GM12878 (cell line): ENCODE data around the gene CNNM4. TPM values are rescaled to one million over a fixed set of nuclear protein-coding genes. Genes with fewer than 3 reads are reported as not detected.

ENCODE experiments used
- ATAC-seq: fragments of 200-7000 bp; cut with Tn5 transposase; 3 replicates; pipeline ENCODE4 v1.9.1; 2020; ENCODE audit warnings: mild to moderate bottlenecking, moderate library complexity
- BruUV-seq: library from RNA; stranded (reverse); fragments of 400-500 nt; replicated peaks from 2 replicates; lab custom pipeline; 2021; lab: Mats Ljungman, UMichigan
- CTCF ChIA-PET: fragments of 300-600 bp; sonication (Branson Sonifier 250); formaldehyde crosslinking; extraction: SDS; loops from one replicate; lab custom pipeline; 2021; ENCODE audit warnings: inconsistent platforms; lab: Yijun Ruan, JAX
- POLR2A ChIA-PET: fragments of 350-600 bp; formaldehyde crosslinking; extraction: SDS; loops from one replicate; lab custom pipeline; 2021; ENCODE audit warnings: inconsistent platforms; lab: Charles Lee
- RAD21 ChIA-PET: fragments of 300-600 bp; sonication (Branson Sonifier 250); formaldehyde crosslinking; loops from one replicate; lab custom pipeline; 2023; ENCODE audit warnings: antibody characterized with exemption; ENCODE audit not compliant: unreplicated experiment; lab: Charles Lee
- SMC1A ChIA-PET: fragments of 300-600 bp; sonication (Branson Sonifier 250); formaldehyde crosslinking; loops from one replicate; lab custom pipeline; 2023; ENCODE audit not compliant: unreplicated experiment, uncharacterized antibody; lab: Charles Lee
- DNase-seq: peaks from one replicate; pipeline ENCODE4 v3.0.0-alpha.2; 2011; ENCODE audit warnings: low read depth, low spot score
- FAIRE-seq: peaks from 3 replicates; lab custom pipeline; 2011; peaks lifted over from hg19 to GRCh38; lab: Jason Lieb, UNC
- H2AFZ ChIP-seq: 2 replicates; pipeline ENCODE4 v1.6.0; 2011; ENCODE audit warnings: low read depth, low read length, control low read depth; ENCODE audit not compliant: control insufficient read depth
- H3K27ac ChIP-seq: 2 replicates; pipeline ENCODE4 v1.5.1; 2011; ENCODE audit warnings: control low read depth; ENCODE audit not compliant: control insufficient read depth, insufficient read depth
- H3K27me3 ChIP-seq, 2 experiments: replicated peaks in 1 of 2; 2 replicates each; pipeline versions ENCODE4 v1.6.0 to v1.6.1; 2011; ENCODE audit warnings: low read length in 1 of 2; ENCODE audit not compliant: control insufficient read depth in 2 of 2, insufficient read depth in 2 of 2
- H3K36me3 ChIP-seq, 2 experiments: 2 replicates each; pipeline ENCODE4 v1.5.1; 2011; ENCODE audit warnings: low read length in 1 of 2; ENCODE audit not compliant: control insufficient read depth in 2 of 2, insufficient read depth in 2 of 2
- H3K4me1 ChIP-seq: 2 replicates; pipeline ENCODE4 v1.6.1; 2011; ENCODE audit warnings: mild to moderate bottlenecking, low read length, moderate library complexity, mixed read lengths; ENCODE audit not compliant: control insufficient read depth, insufficient read depth
- H3K4me2 ChIP-seq: 2 replicates; pipeline ENCODE4 v1.6.0; 2011; ENCODE audit warnings: control low read depth; ENCODE audit not compliant: control insufficient read depth, insufficient read depth
- H3K4me3 ChIP-seq: fragments of 200-600 bp; sonication (generic); 2 replicates; pipeline ENCODE4 v1.5.1; 2016
- H3K79me2 ChIP-seq: 2 replicates; pipeline ENCODE4 v1.6.0; 2011; ENCODE audit warnings: low read length; ENCODE audit not compliant: control insufficient read depth, insufficient read depth
- H3K9ac ChIP-seq: 2 replicates; pipeline ENCODE4 v1.8.0; 2011; ENCODE audit warnings: low read length, control low read depth, mixed read lengths; ENCODE audit not compliant: control insufficient read depth, insufficient read depth
- H3K9me3 ChIP-seq: replicated peaks from 3 replicates; pipeline ENCODE4 v1.5.1; 2011; ENCODE audit warnings: mild to moderate bottlenecking, low read length; ENCODE audit not compliant: control insufficient read depth, insufficient read depth
- H4K20me1 ChIP-seq: 2 replicates; pipeline ENCODE4 v1.6.0; 2011; ENCODE audit not compliant: control insufficient read depth, insufficient read depth
- NFXL1 ChIP-seq: fragments of 450-650 bp; IDR thresholded peaks from 2 replicates; pipeline ENCODE4 v1.6.1; 2017; ENCODE audit warnings: antibody characterized with exemption, mild to moderate bottlenecking, borderline replicate concordance
- POLR2A ChIP-seq: IDR thresholded peaks from 2 replicates; pipeline ENCODE4 v1.6.1; 2011; ENCODE audit warnings: low read depth, mild to moderate bottlenecking, low read length
- WGBS: methylation state at CpG from one replicate; pipeline ENCODE4 v1.1.6; 2016; ENCODE audit warnings: low lambda C conversion rate; ENCODE audit not compliant: insufficient replicate concordance, insufficient coverage; ENCODE audit errors: missing lambda C conversion rate; 5-methylcytosine and 5-hydroxymethylcytosine counted together
- in situ Hi-C: fragments of 300-500 bp; cut with MboI; formaldehyde crosslinking; loops from 9 replicates; pipeline ENCODE4 v1.14.3; 2018; ENCODE audit warnings: mixed read lengths
- intact Hi-C: fragments of 100-400 bp; cut with micrococcal nuclease; formaldehyde crosslinking; loops from one replicate; pipeline ENCODE4 v1.14.2; 2022; ENCODE audit not compliant: unreplicated experiment
- polyA plus RNA-seq, 11 experiments: library from polyadenylated mRNA; depleted of rRNA in 4 of 11; unstranded in 6 of 11; stranded (reverse) in 5 of 11; fragments of >200 nt; fragmentation: Nextera tagmentation in 4 of 11; fragmentation: Illumina TruSeq in 1 of 11; extraction: Ambion mirVana in 4 of 11; extraction: Trizol in 1 of 11; gene quantifications; 1 replicate in 1 of 11; 2 replicates in 10 of 11; pipeline versions ENCODE4 v1.2.1 to v1.2.3, GENCODE V29; 2011 to 2016; ENCODE audit warnings: inconsistent platforms in 2 of 11, missing spikeins in 2 of 11, low read depth in 1 of 11
- total RNA-seq, 4 experiments: library from RNA; depleted of rRNA in 3 of 4; stranded (reverse); fragments of >200 nt in 3 of 4; fragmentation: Illumina TruSeq in 1 of 4; extraction: Trizol in 1 of 4; gene quantifications; 2 replicates each; pipeline versions ENCODE4 v1.2.1 to v1.2.3, GENCODE V29; 2013 to 2021

Gene CNNM4
- total and polyA plus RNA-seq, 10 of the 15 experiments (the other 5 are each of a cell fraction or from before 2014, with no cell fraction given), result 2.4 to 13.8 (median 8.1) TPM

GRCh38 chr2:96800061-96801004 is 39.6 kb downstream of the CNNM4 start:
- no peak for DNase-seq
- H3K4me3 ChIP-seq, result no peak overlapping the region
- H3K27ac ChIP-seq, result no peak overlapping the region
- no peaks in the 10 kb centered on the region for H3K9me3 ChIP-seq
- ATAC-seq, result peak; percentile 59
- peak overlapping the region; percentile 20; the same call in 1 of the 2 replicates for H3K4me2 ChIP-seq
- H3K4me1 ChIP-seq, result peaks cover 18% of the 10 kb centered on the region
- H4K20me1 ChIP-seq, result no peaks in the 10 kb centered on the region
- no peaks in the 10 kb centered on the region for H3K27me3 ChIP-seq
- no peak for FAIRE-seq
- POLR2A ChIA-PET, result no interaction called here
- in situ Hi-C loops (no loop called here), intact Hi-C loops (loop anchor here (2.0 to 5.0 kb wide), 2 partner anchors 36 to 163 kb away; partner anchors contain the start of gene KANSL3)
- CTCF ChIA-PET, result interaction anchor here (0.7 to 2.1 kb wide), 20 partner anchors 10 to 198 kb away, joined by 3 to 42 read pairs (median 3); partner anchors contain the start of gene CNNM4
- RAD21 ChIA-PET, result interaction anchor here (0.8 to 2.1 kb wide), 9 partner anchors 16 to 534 kb away, joined by 3 to 15 read pairs (median 3); partner anchors contain the start of gene CNNM4
- 83% methylated on average over 27 of the region's 27 CpGs for WGBS
- H3K36me3 ChIP-seq, result peaks cover 20 to 23% of the 10 kb centered on the region in 2 experiments
- SMC1A ChIA-PET, result interaction anchor here (0.8 to 2.4 kb wide), 8 partner anchors 10 to 312 kb away, joined by 3 to 16 read pairs (median 4); partner anchors contain the start of genes ANKRD36 and CNNM4
- no peak overlapping the region for H3K9ac ChIP-seq
- no peaks in the 10 kb centered on the region for H3K79me2 ChIP-seq
- peak overlapping the region; percentile 72 for H2AFZ ChIP-seq
- no TSS peak for BruUV-seq
- TF ChIP-seq NFXL1 (no peak), POLR2A (peak; percentile 1; the same call in 1 of the 2 replicates)
